NCI-H2107 treated with DMSO at 0.1 percent for 48 hours (cell line): ENCODE data around the gene CSRNP3.
"Not testable (repeated sequence)": the region's sequence is repeated elsewhere in the genome, so short reads cannot be mapped to it uniquely, and the experiment has no call there.

Experiments used
- DNase-seq: peaks from one replicate; lab custom pipeline; 2025; ENCODE audit not compliant: unreplicated experiment; lab: John Stamatoyannopoulos, UW

Gene CSRNP3

GRCh38 chr2:165584126-165584654 is 114.7 kb downstream of the CSRNP3 start:
- peak; percentile 35 for DNase-seq

GRCh38 chr2:165586019-165586418 is 116.5 kb downstream of the CSRNP3 start:
- no peak for DNase-seq

- no peak for DNase-seq
These were observed 117.9 kb downstream of the CSRNP3 start for GRCh38 chr2:165587335-165587938.

- DNase-seq, result not testable (repeated sequence)
These were observed 121.5 kb downstream of the CSRNP3 start for GRCh38 chr2:165590999-165591398.

DNA sequence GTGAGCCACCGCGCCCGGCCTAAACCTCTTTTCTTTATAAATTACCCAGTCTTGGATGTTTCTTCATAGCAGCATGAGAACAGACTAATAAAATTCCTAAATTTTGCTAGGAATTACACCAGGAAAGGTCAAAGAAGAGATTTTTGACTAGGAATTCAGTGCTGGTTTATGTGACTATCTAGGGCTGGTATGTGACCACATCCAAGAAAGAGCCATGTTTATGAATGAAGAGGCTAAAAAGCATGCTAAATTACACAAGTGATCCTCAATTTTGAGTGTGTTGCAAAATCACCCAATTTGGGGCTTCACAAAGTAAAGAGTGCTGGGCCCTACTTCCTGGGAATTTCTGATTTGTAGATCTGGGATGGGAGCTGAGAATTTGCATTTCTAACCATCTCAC is 123.6 kb downstream of the CSRNP3 start:
- DNase-seq, result no peak

DNA sequence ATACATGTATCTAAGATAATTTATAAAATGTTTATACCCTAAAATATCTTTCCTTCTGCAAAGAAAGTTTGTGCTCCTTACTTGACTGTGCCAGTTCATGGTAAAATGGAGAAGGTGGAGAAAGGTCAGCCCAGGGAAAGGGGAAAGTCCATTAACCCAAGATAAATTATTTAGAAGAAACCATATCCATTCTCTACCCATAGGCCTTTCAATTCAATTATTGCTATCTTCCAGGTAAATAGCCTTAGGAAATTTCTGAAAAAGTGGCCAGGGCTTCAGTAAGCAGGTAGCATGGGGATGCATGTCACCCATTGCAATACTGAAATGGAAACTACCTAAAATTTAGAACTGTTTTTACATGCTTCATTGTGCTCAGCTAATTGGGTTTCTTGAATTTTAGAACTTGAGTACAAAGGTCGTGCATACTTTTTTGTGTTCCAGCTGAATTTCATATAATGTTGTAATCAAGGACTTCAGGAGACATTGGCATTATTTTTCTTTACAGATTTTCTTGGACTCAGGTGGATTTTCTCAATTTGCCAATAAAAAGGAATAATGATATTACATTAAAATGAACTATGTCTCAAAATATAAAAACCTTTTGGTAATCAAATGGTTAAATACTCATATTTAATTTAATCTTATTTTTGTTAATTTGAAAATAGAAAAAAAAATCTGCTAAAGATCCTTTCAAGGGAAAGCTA is 124.9 kb downstream of the CSRNP3 start:
- no peak for DNase-seq

GRCh38 chr2:165594935-165595255 is 125.4 kb downstream of the CSRNP3 start:
- DNase-seq, result no peak

GRCh38 chr2:165596788-165597187 is 127.3 kb downstream of the CSRNP3 start:
- no peak for DNase-seq

DNA sequence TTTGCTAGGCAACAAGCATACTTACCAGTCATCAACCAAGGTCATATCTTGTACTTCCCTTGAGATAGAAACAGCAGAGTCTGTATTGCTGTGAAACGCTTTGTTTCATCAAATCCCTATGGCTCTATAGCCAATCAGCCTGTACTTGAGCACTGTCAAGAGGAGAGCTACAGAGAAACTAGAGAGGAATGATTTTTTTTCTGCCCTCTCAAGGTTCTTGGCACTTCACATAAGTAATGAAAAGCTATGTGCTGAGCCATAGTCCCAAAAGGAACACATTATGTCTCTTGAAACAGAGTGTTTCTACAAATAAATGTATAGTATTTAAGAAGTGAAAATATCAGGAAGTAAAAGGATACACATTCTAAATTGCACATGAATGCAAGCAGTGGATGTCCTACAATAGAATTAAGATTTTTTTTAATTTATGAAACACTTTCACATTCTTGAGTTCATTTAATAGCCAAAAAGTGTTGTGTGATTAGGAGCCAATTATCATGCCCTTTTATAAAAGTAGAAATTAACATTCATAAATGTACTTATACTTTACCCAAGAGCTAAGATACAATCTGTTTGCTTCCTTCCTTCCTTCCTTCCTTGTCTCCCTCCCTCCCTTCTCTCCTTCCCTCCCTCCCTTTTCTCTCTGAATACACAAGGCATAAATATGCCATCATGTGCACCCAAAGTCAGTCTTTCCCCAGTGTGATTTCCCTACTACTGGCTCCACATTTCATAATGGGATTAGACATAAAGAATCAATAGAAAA is 131.8 kb downstream of the CSRNP3 start:
- no peak for DNase-seq

- DNase-seq, result no peak
These were observed 132.5 kb downstream of the CSRNP3 start for GRCh38 chr2:165601928-165602521.

- no peak for DNase-seq
These were observed 140.2 kb downstream of the CSRNP3 start for GRCh38 chr2:165609672-165610071.

GRCh38 chr2:165610591-165611029 is 141.1 kb downstream of the CSRNP3 start:
- no peak for DNase-seq

GRCh38 chr2:165617741-165618481 is 148.4 kb downstream of the CSRNP3 start:
- no peak for DNase-seq

- no peak for DNase-seq
These were observed 149.3 kb downstream of the CSRNP3 start for GRCh38 chr2:165618806-165619205.

DNA sequence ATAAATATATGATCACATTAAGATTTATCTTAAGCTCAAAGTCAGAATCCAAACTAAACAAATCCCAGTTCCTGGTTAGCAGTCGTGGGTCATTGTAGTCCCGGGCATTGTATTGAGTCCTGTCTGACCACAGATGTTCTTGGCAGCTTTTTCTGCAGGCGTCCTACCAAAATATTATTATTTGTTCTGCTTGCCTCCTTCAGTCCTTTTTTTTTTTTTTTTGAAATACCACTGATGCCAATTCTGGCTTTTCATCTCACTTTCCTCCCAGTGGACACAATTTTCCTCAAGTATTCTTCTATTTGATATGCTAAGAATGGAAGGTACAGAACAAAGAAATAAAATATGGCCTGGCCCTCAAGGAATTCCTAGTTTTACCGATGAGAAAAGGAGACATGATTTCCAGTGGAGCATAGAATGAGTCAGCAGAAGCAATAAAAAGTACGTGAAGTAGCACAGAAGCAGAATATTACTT is 151.6 kb downstream of the CSRNP3 start:
- no peak for DNase-seq

DNA sequence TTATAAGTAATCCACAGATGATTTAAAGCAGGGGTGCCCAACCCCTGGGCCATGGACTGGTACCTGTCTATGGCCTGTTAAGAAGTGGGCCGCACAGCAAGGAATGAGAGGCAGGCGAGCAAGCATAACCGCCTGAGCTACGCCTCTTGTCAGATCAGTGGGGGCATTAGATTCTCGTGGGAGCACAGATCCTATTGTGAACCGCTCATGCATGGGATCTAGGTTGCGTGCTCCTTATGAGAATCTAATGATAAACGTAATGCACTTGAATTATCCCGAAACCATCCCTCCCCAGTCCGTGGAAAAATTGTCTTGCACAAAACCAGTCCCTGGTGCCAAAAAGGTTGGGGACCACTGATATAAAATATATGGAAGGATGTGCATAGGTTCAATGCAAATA is 153.7 kb downstream of the CSRNP3 start:
- no peak for DNase-seq

DNA sequence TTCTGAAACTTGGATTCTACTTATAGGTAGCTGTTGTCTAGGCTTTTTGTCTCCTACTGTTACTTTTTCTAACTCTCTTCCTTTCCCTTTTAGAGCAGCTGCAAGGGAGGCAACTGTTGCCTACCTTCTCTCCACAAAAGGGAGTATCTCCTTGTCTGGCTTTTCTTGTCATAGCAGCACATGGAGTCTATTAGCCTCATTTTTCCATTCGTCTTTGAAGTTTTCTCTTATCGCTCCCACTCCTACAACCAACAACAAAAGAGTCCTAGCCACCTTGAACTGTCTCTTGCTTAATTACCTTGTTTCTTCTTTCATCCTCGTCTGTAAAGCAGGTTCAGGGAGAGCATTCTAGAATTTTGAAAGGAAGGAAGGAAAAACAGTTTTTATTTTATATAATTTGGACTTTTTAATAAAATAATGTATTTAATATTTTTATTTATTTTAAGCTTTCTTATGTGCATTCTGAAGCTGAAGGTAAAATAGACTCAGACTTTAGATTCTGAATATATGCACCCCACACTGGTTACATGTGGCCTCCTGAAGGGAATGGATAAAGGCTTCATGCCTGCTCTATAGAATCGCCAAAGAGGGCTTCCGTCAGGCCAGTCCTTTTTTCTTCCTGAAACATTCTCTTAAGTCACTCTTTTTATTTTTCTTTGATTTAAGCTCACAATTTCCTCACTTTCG is 154.4 kb downstream of the CSRNP3 start:
- DNase-seq, result no peak

- DNase-seq, result peak; percentile 59
These were observed 154.9 kb downstream of the CSRNP3 start for GRCh38 chr2:165624470-165624800.

- no peak for DNase-seq
These were observed 158.0 kb downstream of the CSRNP3 start for GRCh38 chr2:165627470-165627869.

DNA sequence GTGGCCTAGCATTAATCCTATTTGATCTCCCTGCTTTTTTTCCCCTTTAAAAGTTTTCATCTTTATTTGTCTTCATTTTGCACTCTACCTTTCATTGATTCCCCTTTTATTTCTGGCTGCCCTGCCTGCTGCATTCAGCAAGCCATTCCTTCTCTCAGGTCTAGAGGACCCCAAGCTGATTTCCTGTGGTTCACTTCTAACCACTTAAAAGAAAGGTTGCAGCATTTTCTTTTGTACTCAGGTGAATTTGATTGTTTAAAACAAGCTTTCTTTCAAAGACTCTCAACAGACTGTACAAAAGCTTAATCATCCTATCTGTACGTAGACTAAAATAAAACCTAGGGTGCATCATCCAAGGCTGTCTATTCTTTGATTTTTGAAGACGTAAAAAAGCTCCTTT is 160.3 kb downstream of the CSRNP3 start:
- DNase-seq, result peak; percentile 48
